Measurements from ENCODE around the gene USP40.

Gene USP40

GRCh38 chr2:233481368-233482142 is 85.0 kb downstream of the USP40 start:
- Histone ChIP-seq H3K27me3 (ENCODE audit: control insufficient read depth, insufficient read depth, low read length) (no peaks in the 10 kb centered on the region), H3K36me3 (ENCODE audit: control insufficient read depth, insufficient read depth, low read length) (no peaks in the 10 kb centered on the region), H3K4me1 (no peaks in the 10 kb centered on the region), H3K9ac (no peak overlapping the region), H3K27ac (no peak overlapping the region), H3K79me2 (no peaks in the 10 kb centered on the region), H2AFZ (no peak overlapping the region), H3K4me2 (ENCODE audit: low read length) (no peak overlapping the region), H3K4me3 (ENCODE audit: low read depth, low read length) (no peak overlapping the region), H3K9me3 (ENCODE audit: control insufficient read depth, low read length) (no peaks in the 10 kb centered on the region)
- TF ChIP-seq, protein P1, sequence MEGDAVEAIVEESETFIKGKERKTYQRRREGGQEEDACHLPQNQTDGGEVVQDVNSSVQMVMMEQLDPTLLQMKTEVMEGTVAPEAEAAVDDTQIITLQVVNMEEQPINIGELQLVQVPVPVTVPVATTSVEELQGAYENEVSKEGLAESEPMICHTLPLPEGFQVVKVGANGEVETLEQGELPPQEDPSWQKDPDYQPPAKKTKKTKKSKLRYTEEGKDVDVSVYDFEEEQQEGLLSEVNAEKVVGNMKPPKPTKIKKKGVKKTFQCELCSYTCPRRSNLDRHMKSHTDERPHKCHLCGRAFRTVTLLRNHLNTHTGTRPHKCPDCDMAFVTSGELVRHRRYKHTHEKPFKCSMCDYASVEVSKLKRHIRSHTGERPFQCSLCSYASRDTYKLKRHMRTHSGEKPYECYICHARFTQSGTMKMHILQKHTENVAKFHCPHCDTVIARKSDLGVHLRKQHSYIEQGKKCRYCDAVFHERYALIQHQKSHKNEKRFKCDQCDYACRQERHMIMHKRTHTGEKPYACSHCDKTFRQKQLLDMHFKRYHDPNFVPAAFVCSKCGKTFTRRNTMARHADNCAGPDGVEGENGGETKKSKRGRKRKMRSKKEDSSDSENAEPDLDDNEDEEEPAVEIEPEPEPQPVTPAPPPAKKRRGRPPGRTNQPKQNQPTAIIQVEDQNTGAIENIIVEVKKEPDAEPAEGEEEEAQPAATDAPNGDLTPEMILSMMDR (IDR thresholded peaks at IDR 0.05), result no peak

- H3K4me2 ChIP-seq (ENCODE audit: low read length), result no peak overlapping the region
- TF ChIP-seq, protein P1 (IDR thresholded peaks at IDR 0.05), result no peak
- no peaks in the 10 kb centered on the region for H3K9me3 ChIP-seq (ENCODE audit: control insufficient read depth, low read length)
- no peak overlapping the region for H3K9ac ChIP-seq
- no peaks in the 10 kb centered on the region for H3K79me2 ChIP-seq
- no peak overlapping the region for H3K27ac ChIP-seq
- no peak overlapping the region for H2AFZ ChIP-seq
- no peak overlapping the region for H3K4me3 ChIP-seq (ENCODE audit: low read depth, low read length)
- no peaks in the 10 kb centered on the region for H3K36me3 ChIP-seq (ENCODE audit: control insufficient read depth, insufficient read depth, low read length)
- H3K4me1 ChIP-seq, result no peaks in the 10 kb centered on the region
- H3K27me3 ChIP-seq (ENCODE audit: control insufficient read depth, insufficient read depth, low read length), result no peaks in the 10 kb centered on the region
Measured at GRCh38 chr2:233480490-233481202, 85.9 kb downstream of the USP40 start.

DNA sequence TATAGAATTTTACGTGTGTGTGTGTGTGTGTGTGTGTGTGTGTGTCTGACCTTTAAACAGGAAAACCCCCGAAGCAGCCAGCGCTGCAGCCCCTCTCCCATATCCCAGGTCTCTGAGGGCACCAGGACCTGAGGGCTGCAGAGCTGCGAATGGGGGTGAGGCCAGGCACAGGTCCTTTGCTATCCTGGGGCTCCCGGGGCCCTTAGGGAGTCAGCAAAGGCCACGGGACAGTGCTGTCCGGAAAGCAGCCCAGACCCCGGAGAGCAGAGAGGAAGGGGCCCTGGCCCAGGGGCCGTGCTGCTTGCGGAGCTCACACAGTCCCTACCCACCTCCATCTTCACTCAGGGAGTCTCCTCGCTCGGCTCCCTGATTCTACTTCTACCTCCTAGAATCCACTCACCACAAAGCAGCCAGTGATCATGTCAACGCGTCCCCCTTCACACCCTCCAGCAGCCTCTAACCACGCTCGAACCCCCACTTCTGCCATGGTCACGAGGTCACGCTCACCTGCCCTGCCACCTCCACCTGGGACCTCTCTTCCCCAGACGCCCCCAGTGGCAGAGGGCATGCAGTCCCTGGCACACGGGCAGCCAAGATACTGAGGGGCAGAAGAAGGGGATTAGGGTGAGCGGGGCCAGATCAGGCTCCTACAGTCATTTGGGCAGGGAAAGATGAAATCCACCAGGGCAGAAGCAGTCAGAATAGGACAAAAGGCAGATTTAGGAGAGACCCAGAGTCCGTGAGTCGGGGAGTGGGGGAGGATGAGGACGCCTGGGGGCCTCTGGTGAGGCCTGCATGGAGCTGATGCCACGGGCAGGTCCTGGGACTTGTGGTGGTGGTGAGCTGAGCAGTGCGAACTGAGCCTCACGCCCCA is 86.7 kb downstream of the USP40 start:
- Histone ChIP-seq H3K27ac (no peak overlapping the region), H3K27me3 (ENCODE audit: control insufficient read depth, insufficient read depth, low read length) (no peaks in the 10 kb centered on the region), H3K79me2 (no peaks in the 10 kb centered on the region), H3K4me2 (ENCODE audit: low read length) (no peak overlapping the region), H3K4me1 (no peaks in the 10 kb centered on the region), H2AFZ (no peak overlapping the region), H3K9ac (no peak overlapping the region), H3K9me3 (ENCODE audit: control insufficient read depth, low read length) (no peaks in the 10 kb centered on the region), H3K4me3 (ENCODE audit: low read depth, low read length) (no peak overlapping the region), H3K36me3 (ENCODE audit: control insufficient read depth, insufficient read depth, low read length) (no peaks in the 10 kb centered on the region)
- TF ChIP-seq, protein P1 (IDR thresholded peaks at IDR 0.05), result no peak

DNA sequence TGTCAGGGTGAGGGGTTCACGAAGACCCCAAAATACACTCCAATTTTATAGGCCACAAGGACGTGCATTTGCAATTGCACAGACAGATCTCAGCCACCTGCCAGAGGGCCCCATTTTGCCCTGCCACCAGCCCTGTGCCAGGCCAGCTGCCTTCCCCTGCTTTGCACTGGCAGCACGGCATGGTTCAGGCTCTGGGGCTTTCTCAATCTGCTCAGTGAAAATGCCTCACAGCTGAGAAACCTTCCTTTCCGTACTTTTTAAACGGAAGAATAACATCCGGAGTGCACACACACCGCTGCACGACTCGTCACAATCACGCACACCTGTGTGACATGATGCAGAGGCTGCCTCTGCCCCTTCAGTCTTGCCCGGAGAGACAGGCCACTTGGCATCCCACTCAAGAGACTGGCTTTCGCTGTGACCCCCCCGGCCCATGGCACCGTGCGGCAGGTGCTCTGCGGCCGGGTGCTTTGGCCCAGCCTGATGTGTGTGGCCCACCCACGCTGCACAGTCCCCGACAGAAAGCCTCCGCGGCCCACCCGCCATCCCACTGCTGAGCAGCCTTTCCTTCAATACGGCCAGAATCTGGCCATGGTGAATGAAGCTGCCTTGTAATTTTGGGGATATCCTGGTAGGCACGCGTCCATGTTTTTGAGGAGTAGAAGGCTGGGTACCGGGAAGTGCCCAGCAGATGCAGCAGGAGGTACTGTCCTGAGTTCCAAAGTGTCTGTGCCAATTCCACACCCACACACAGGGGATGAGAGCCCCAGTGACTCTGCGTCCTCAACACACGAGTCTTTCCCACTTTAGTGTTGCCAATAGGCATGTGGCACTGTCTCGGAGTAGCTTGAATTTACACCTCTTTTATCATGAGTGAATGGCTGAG is 88.8 kb downstream of the USP40 start:
- Histone ChIP-seq H3K9ac (no peak overlapping the region), H3K4me2 (ENCODE audit: low read length) (no peak overlapping the region), H3K27ac (no peak overlapping the region), H3K27me3 (ENCODE audit: control insufficient read depth, insufficient read depth, low read length) (no peaks in the 10 kb centered on the region), H3K4me3 (ENCODE audit: low read depth, low read length) (no peak overlapping the region), H3K79me2 (no peaks in the 10 kb centered on the region), H2AFZ (no peak overlapping the region), H3K4me1 (no peaks in the 10 kb centered on the region), H3K36me3 (ENCODE audit: control insufficient read depth, insufficient read depth, low read length) (no peaks in the 10 kb centered on the region), H3K9me3 (ENCODE audit: control insufficient read depth, low read length) (no peaks in the 10 kb centered on the region)
- TF ChIP-seq, protein P1 (IDR thresholded peaks at IDR 0.05), result no peak
